DOHH2 (cell line): ENCODE measurements around the gene LOXL1.

Experiments
- H3F3A ChIP-seq: fragments of 200-600 bp; sonication (generic), shearing (Covaris generic); 2 replicates; pipeline ENCODE4 v1.6.0; 2016; ENCODE audit warnings: antibody characterized with exemption, mild to moderate bottlenecking; ENCODE audit not compliant: control insufficient read depth, insufficient read depth
- H3K27ac ChIP-seq: fragments of 200-600 bp; sonication (generic); 2 replicates; pipeline ENCODE4 v1.5.1; 2014; ENCODE audit warnings: low read depth, mild to moderate bottlenecking, low read length, moderate library complexity
- H3K27me3 ChIP-seq: fragments of 200-600 bp; sonication (generic); 2 replicates; pipeline ENCODE4 v1.6.1; 2014; ENCODE audit warnings: mild to moderate bottlenecking, low read length, mixed read lengths; ENCODE audit not compliant: control insufficient read depth
- H3K36me3 ChIP-seq: fragments of 200-600 bp; sonication (generic); 2 replicates; pipeline ENCODE4 v1.6.1; 2014; ENCODE audit warnings: mild to moderate bottlenecking, low read length, moderate library complexity, mixed read lengths; ENCODE audit not compliant: control insufficient read depth
- H3K4me1 ChIP-seq: fragments of 200-600 bp; sonication (generic); 2 replicates; pipeline ENCODE4 v1.6.1; 2014; ENCODE audit warnings: mild to moderate bottlenecking, low read length, mixed read lengths; ENCODE audit not compliant: control insufficient read depth
- H3K4me2 ChIP-seq: fragments of 200-600 bp; sonication (generic); 2 replicates; pipeline ENCODE4 v1.6.0; 2014; ENCODE audit warnings: mild to moderate bottlenecking, low read length, moderate library complexity
- H3K4me3 ChIP-seq: fragments of 200-600 bp; sonication (generic); 2 replicates; pipeline ENCODE4 v1.5.1; 2014; ENCODE audit warnings: mild to moderate bottlenecking, low read length, mixed read lengths
- H3K79me2 ChIP-seq: fragments of 200-600 bp; sonication (generic); 2 replicates; pipeline ENCODE4 v1.6.1; 2014; ENCODE audit warnings: mild to moderate bottlenecking, low read length, mixed read lengths; ENCODE audit not compliant: control insufficient read depth
- H3K9me2 ChIP-seq: fragments of 200-600 bp; sonication (generic); replicated peaks from 2 replicates; pipeline ENCODE4 v1.6.1; 2014; ENCODE audit warnings: mild to moderate bottlenecking, low read length, mixed read lengths; ENCODE audit not compliant: control insufficient read depth
- H3K9me3 ChIP-seq: fragments of 200-600 bp; sonication (generic); 2 replicates; pipeline ENCODE4 v1.6.1; 2014; ENCODE audit warnings: antibody characterized with exemption, low read length, mixed read lengths; ENCODE audit not compliant: control insufficient read depth, insufficient read depth
- H4K20me1 ChIP-seq: fragments of 200-600 bp; sonication (generic); 2 replicates; pipeline ENCODE4 v1.6.0; 2014; ENCODE audit warnings: low read depth, mild to moderate bottlenecking, antibody characterized with exemption, low read length, moderate library complexity; ENCODE audit not compliant: control insufficient read depth, insufficient read depth
- CTCF ChIP-seq: fragments of 200-600 bp; sonication (generic); IDR thresholded peaks from one replicate; pipeline ENCODE4 v1.5.1; 2014; ENCODE audit warnings: antibody characterized with exemption, mild to moderate bottlenecking, low read depth, low read length; ENCODE audit not compliant: poor library complexity, severe bottlenecking
- EZH2phosphoT487 ChIP-seq: fragments of 200-600 bp; sonication (generic); IDR thresholded peaks from 2 replicates; pipeline ENCODE4 v1.6.1; 2017; ENCODE audit warnings: borderline replicate concordance, mild to moderate bottlenecking, antibody characterized with exemption, low read length, moderate library complexity, mixed read lengths

Gene LOXL1

GRCh38 chr15:73919706-73920105, 6.6 kb upstream of the LOXL1 start:
- no peaks in the 10 kb centered on the region for H3K9me2 ChIP-seq
- peaks cover 8% of the 10 kb centered on the region for H3K27me3 ChIP-seq
- no peaks in the 10 kb centered on the region for H3K36me3 ChIP-seq
- H3K4me1 ChIP-seq = peaks cover 4% of the 10 kb centered on the region
- H3K4me3 ChIP-seq = no peak overlapping the region
- H3K9me3 ChIP-seq = no peaks in the 10 kb centered on the region
- TF ChIP-seq CTCF = no peak
- TF ChIP-seq EZH2phosphoT487 = no peak
- no peaks in the 10 kb centered on the region for H3K79me2 ChIP-seq
- no peak overlapping the region for H3K4me2 ChIP-seq
- no peak overlapping the region for H3K27ac ChIP-seq
- no peaks in the 10 kb centered on the region for H4K20me1 ChIP-seq
- H3F3A ChIP-seq = no peaks in the 10 kb centered on the region

- no peaks in the 10 kb centered on the region for H3F3A ChIP-seq
- H4K20me1 ChIP-seq = no peaks in the 10 kb centered on the region
- TF ChIP-seq CTCF = no peak
- no peak for TF ChIP-seq EZH2phosphoT487
- H3K9me3 ChIP-seq = no peaks in the 10 kb centered on the region
- no peaks in the 10 kb centered on the region for H3K9me2 ChIP-seq
- no peaks in the 10 kb centered on the region for H3K36me3 ChIP-seq
- H3K4me1 ChIP-seq = peaks cover 4% of the 10 kb centered on the region
- H3K4me2 ChIP-seq = no peak overlapping the region
- H3K79me2 ChIP-seq = no peaks in the 10 kb centered on the region
- no peak overlapping the region for H3K4me3 ChIP-seq
- peaks cover 3% of the 10 kb centered on the region; the same call in 1 of the 2 replicates for H3K27me3 ChIP-seq
- no peak overlapping the region for H3K27ac ChIP-seq
Observed at GRCh38 chr15:73921254-73921925, 4.9 kb upstream of the LOXL1 start.

DNA sequence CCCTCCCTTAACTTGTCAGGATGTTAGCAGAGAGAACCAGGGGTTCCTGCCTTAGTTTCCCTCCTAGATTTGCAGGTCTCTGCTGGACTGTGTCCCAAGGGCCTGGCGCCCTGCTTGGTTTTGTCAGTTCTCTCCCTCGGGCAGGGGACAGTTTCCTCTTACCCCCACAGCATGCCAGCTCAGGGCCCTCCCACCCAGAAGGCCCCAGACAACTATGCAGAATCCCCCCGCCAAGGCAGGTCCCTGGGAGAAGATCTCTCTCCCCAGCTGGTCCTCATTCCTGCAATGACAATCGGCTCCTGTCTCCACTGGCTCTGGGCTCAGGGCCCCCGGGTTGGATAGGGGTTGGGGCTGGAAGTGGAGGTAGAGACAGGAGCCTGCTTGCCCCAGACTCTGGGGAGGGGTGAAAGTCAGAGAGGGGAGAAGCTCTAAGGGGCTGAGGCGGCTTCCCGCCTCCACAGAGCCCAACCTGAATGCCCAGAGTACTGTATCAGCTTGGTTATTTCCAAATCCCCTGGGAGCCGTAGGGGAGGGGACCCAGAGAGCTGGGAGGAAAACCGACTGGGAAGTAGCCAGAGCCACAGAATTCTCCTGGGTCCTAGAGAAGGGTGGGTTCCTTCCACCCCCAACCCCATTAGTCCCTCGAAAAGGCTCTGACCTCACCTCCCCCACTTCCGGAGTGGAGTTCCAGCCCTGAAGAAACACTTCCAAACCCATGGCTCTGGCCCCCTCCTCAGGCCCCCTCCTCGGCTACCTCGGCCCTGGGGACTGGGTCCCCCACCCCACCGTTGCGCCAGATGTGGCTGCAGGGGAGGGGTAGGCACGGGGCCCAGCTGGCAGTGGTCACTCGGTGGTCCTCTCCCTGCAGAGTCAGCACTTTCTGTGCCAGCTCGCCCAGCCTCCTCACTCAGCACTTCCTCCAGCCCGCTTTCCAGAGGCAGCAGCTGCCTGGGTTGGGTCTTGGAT, 3.8 kb upstream of the LOXL1 start:
- Histone ChIP-seq H3K4me2 (no peak overlapping the region), H3K79me2 (no peaks in the 10 kb centered on the region), H3K36me3 (no peaks in the 10 kb centered on the region), H3K9me3 (no peaks in the 10 kb centered on the region), H3K27ac (no peak overlapping the region), H3K4me1 (peaks cover 4% of the 10 kb centered on the region), H3F3A (no peaks in the 10 kb centered on the region), H3K9me2 (no peaks in the 10 kb centered on the region), H3K27me3 (peaks cover 3% of the 10 kb centered on the region; the same call in 1 of the 2 replicates), H3K4me3 (no peak overlapping the region), H4K20me1 (no peaks in the 10 kb centered on the region)
- TF ChIP-seq CTCF (no peak), EZH2phosphoT487 (no peak)
